Spleen (tissue), 7 donors: ENCODE results near the gene COQ10A.

ENCODE experiments used
- POLR2A ChIP-seq, 3 donors: fragments of 450-650 bp; IDR thresholded peaks; one replicate each; pipeline ENCODE4 v1.5.1; 2017; ENCODE audit warnings: antibody characterized with exemption in 3 of 3, mild to moderate bottlenecking in 1 of 3
- POLR2AphosphoS5 ChIP-seq, 3 donors: sonication (generic); formaldehyde crosslinking; IDR thresholded peaks; one replicate each; pipeline ENCODE4 v1.5.1; 2017; ENCODE audit warnings: antibody characterized with exemption in 3 of 3
- TF ChIP-seq, protein P1 (sequence below), 11 experiments: fragments of 200-600 bp in 7 of 11; fragments of 450-650 bp in 4 of 11; sonication (generic) in 4 of 11; IDR thresholded peaks in 8 of 11; conservative IDR thresholded peaks in 3 of 11; 1 replicate in 7 of 11; 2 replicates in 4 of 11; pipeline versions ENCODE4 v1.4.0 to v1.8.0; 2016 to 2021; ENCODE audit warnings: antibody characterized with exemption in 11 of 11, inconsistent platforms in 4 of 11, mild to moderate bottlenecking in 1 of 11
- donor health status: DM: no; HTN: no; CAD: no; lungs with moderate emphysema.
- donor health status: DM: no; HTN: no; CAD: no.
- donor health status: DM: no; HTN: no; CAD: no.

DNA sequence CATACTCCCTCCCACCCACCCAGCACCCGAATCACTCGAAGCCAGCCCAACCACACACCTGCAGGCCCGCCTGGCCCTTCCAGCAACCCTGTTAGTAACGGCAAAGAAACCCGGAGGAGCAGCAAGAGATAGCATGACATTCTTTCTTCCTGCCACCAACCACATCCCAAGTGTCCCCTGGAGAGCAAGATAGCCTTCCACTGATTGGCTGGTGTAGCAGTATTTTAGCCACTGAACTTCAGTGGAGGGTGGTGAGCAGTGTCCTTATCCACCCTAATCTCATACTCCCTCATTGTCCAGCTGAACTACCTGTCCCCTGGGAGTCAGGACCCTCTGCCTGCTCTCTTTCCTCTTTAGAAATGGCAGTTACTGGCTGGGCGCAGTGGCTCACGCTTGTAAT is 37.7 kb upstream of the COQ10A start:
- TF ChIP-seq, protein P1, sequence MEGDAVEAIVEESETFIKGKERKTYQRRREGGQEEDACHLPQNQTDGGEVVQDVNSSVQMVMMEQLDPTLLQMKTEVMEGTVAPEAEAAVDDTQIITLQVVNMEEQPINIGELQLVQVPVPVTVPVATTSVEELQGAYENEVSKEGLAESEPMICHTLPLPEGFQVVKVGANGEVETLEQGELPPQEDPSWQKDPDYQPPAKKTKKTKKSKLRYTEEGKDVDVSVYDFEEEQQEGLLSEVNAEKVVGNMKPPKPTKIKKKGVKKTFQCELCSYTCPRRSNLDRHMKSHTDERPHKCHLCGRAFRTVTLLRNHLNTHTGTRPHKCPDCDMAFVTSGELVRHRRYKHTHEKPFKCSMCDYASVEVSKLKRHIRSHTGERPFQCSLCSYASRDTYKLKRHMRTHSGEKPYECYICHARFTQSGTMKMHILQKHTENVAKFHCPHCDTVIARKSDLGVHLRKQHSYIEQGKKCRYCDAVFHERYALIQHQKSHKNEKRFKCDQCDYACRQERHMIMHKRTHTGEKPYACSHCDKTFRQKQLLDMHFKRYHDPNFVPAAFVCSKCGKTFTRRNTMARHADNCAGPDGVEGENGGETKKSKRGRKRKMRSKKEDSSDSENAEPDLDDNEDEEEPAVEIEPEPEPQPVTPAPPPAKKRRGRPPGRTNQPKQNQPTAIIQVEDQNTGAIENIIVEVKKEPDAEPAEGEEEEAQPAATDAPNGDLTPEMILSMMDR (IDR thresholded peaks at IDR 0.05 in 8 of 11, conservative IDR thresholded peaks at IDR 0.05 in 3 of 11) = no peak
- TF ChIP-seq POLR2AphosphoS5 (IDR thresholded peaks at IDR 0.05) = no peak
- no peak for TF ChIP-seq POLR2A (IDR thresholded peaks at IDR 0.05)
